Endothelial cell of umbilical vein (primary cell): Measurements from ENCODE around the gene SSNA1. TPM values are rescaled to one million over a fixed set of nuclear protein-coding genes. Genes with fewer than 3 reads are reported as not detected.

Experiments used
- BruUV-seq: library from RNA; stranded (reverse); fragments of 400-500 nt; replicated peaks from 2 replicates; lab custom pipeline; 2021; lab: Mats Ljungman, UMichigan
- CTCF ChIA-PET: fragments of 300-600, 350-600 bp; sonication (Branson Sonifier 250); formaldehyde crosslinking; loops from one replicate; lab custom pipeline; 2021; ENCODE audit warnings: antibody characterized with exemption, inconsistent platforms; lab: Charles Lee
- POLR2A ChIA-PET: fragments of 300-600, 350-600 bp; sonication (Branson Sonifier 250); formaldehyde crosslinking; loops from one replicate; lab custom pipeline; 2021; ENCODE audit warnings: antibody characterized with exemption, inconsistent platforms; lab: Charles Lee
- DNase-seq: peaks from one replicate; pipeline ENCODE4 v3.0.0-alpha.2; 2011; ENCODE audit warnings: low read depth, low spot score
- FAIRE-seq: peaks from 2 replicates; lab custom pipeline; 2011; peaks lifted over from hg19 to GRCh38; lab: Jason Lieb, UNC
- H2AFZ ChIP-seq: 2 replicates; pipeline ENCODE4 v1.6.0; 2012; ENCODE audit warnings: low read depth, low read length, control low read depth, inconsistent platforms
- H3K27ac ChIP-seq: 2 replicates; pipeline ENCODE4 v1.5.1; 2011; ENCODE audit warnings: low read depth, mild to moderate bottlenecking, control low read depth, low read length, moderate library complexity; ENCODE audit not compliant: insufficient read depth
- H3K27me3 ChIP-seq, 2 experiments: 2 replicates each; pipeline versions ENCODE4 v1.6.0 to v1.6.1; 2011; ENCODE audit warnings: low read length in 2 of 2, mixed read lengths in 1 of 2; ENCODE audit not compliant: control insufficient read depth in 2 of 2, insufficient read depth in 2 of 2
- H3K36me3 ChIP-seq, 2 experiments: 2 replicates in 1 of 2; 3 replicates in 1 of 2; pipeline ENCODE4 v1.5.1; 2011; ENCODE audit warnings: low read length in 2 of 2, mild to moderate bottlenecking in 1 of 2, moderate library complexity in 1 of 2; ENCODE audit not compliant: control insufficient read depth in 2 of 2, insufficient read depth in 2 of 2; ENCODE audit errors: extremely low read depth in 1 of 2
- H3K4me1 ChIP-seq: 3 replicates; pipeline ENCODE4 v1.5.1; 2011; ENCODE audit warnings: mild to moderate bottlenecking, low read length; ENCODE audit not compliant: control insufficient read depth, insufficient read depth; ENCODE audit errors: extremely low read depth
- H3K4me2 ChIP-seq: 2 replicates; pipeline ENCODE4 v1.6.1; 2011; ENCODE audit warnings: low read length, control low read depth, mixed read lengths; ENCODE audit not compliant: insufficient read depth
- H3K4me3 ChIP-seq, 3 experiments: fragments of 200-600 bp in 1 of 3; sonication (generic), shearing (Covaris generic) in 1 of 3; replicated peaks in 1 of 3; 2 replicates each; pipeline ENCODE4 v1.5.1; 2011 to 2016; ENCODE audit warnings: control low read depth in 3 of 3, low read length in 3 of 3, mild to moderate bottlenecking in 2 of 3, inconsistent platforms in 1 of 3, low read depth in 1 of 3, moderate library complexity in 1 of 3; ENCODE audit not compliant: insufficient read depth in 1 of 3
- H3K79me2 ChIP-seq: 2 replicates; pipeline ENCODE4 v1.6.0; 2012; ENCODE audit warnings: low read length, inconsistent platforms; ENCODE audit not compliant: control insufficient read depth, insufficient read depth
- H3K9ac ChIP-seq: replicated peaks from 2 replicates; pipeline ENCODE3; 2011; ENCODE audit warnings: low read length, control low read depth; ENCODE audit not compliant: insufficient read depth; ENCODE audit errors: extremely low read depth
- H3K9me1 ChIP-seq: replicated peaks from 3 replicates; pipeline ENCODE4 v1.6.0; 2011; ENCODE audit warnings: mild to moderate bottlenecking, low read length; ENCODE audit not compliant: control insufficient read depth, insufficient read depth; ENCODE audit errors: extremely low read depth
- H3K9me3 ChIP-seq: replicated peaks from 2 replicates; pipeline ENCODE4 v1.5.1; 2012; ENCODE audit warnings: low read length, inconsistent platforms; ENCODE audit not compliant: control insufficient read depth, insufficient read depth
- H4K20me1 ChIP-seq: replicated peaks from 2 replicates; pipeline ENCODE3; 2011; ENCODE audit warnings: mild to moderate bottlenecking, low read length; ENCODE audit not compliant: control insufficient read depth, insufficient read depth; ENCODE audit errors: extremely low read depth
- CTCF ChIP-seq, 2 donors: IDR thresholded peaks; 1 replicate in 1 of 2; 2 replicates in 1 of 2; pipeline ENCODE4 v1.5.1; 2011; ENCODE audit warnings: low read length in 2 of 2, mild to moderate bottlenecking in 2 of 2, moderate library complexity in 2 of 2, control low read depth in 1 of 2, inconsistent platforms in 1 of 2, low read depth in 1 of 2; ENCODE audit not compliant: insufficient read depth in 1 of 2; ENCODE audit errors: extremely low read depth in 1 of 2
- EZH2 ChIP-seq: IDR thresholded peaks from 2 replicates; pipeline ENCODE4 v1.6.1; 2012; ENCODE audit warnings: borderline replicate concordance, low read depth, mild to moderate bottlenecking, moderate library complexity, low read length, inconsistent platforms; ENCODE audit not compliant: severe bottlenecking
- MAX ChIP-seq: IDR thresholded peaks from 2 replicates; pipeline ENCODE4 v1.6.1; 2011; ENCODE audit not compliant: insufficient read depth, insufficient read length
- dilution Hi-C: fragments of 300-500 bp; cut with MboI; formaldehyde crosslinking; loops from one replicate; pipeline ENCODE4 v1.15.0; 2019; ENCODE audit warnings: low sequenced_read_pairs; ENCODE audit not compliant: extremely low pct_ligation_motif_present
- intact Hi-C: fragments of 100-400 bp; cut with micrococcal nuclease; formaldehyde crosslinking; loops from one replicate; pipeline ENCODE4 v1.10.0; 2022
- polyA plus RNA-seq, 4 experiments: library from polyadenylated mRNA; depleted of rRNA in 3 of 4; stranded (reverse) in 3 of 4; unstranded in 1 of 4; fragments of >200 nt; gene quantifications; 2 replicates each; pipeline versions ENCODE4 v1.2.1 to v1.2.3, GENCODE V29; 2011 to 2012; ENCODE audit warnings: missing spikeins in 1 of 4
- total RNA-seq: library from RNA; stranded (reverse); gene quantifications from 2 replicates; pipeline ENCODE4 v1.2.3, GENCODE V29; 2021

The SSNA1 gene
- total and polyA plus RNA-seq, 2 donors (not counting 3 experiments of a cell fraction or from before 2014, with no cell fraction given), result 89.0 to 146 TPM

- dilution Hi-C loops (no loop called here), intact Hi-C loops (loop anchor here (1.0 to 2.0 kb wide), 3 partner anchors 50 to 181 kb away; partner anchors contain the start of gene NPDC1)
- Histone ChIP-seq H3K79me2 (no peaks in the 10 kb centered on the region), H3K9ac (no peak within 1 kb of the TSS), H3K4me1 (peaks cover 12% of the 10 kb centered on the region), H3K9me1 (no peaks in the 10 kb centered on the region), H3K27ac (no peak within 1 kb of the TSS), H4K20me1 (no peaks in the 10 kb centered on the region), H3K4me3 (no peak within 1 kb of the TSS), H3K4me2 (no peak within 1 kb of the TSS), H3K9me3 (no peaks in the 10 kb centered on the region), H3K27me3 (no peaks in the 10 kb centered on the region), H2AFZ (no peak within 1 kb of the TSS), H3K36me3 (no peaks in the 10 kb centered on the region)
- CTCF ChIA-PET, result interaction anchor here (0.6 to 6.3 kb wide), 31 partner anchors 10 to 380 kb away, joined by 3 to 63 read pairs (median 5); partner anchors contain the start of genes ANAPC2, DPP7, NPDC1 and SSNA1
- POLR2A ChIA-PET, result interaction anchor here (0.6 kb wide), 2 partner anchors 14 to 24 kb away, joined by 4 to 5 read pairs; partner anchors contain the start of gene TUBB4B
- DNase-seq (peak; percentile 68), FAIRE-seq (peak; percentile 90)
- TF ChIP-seq CTCF (IDR thresholded peaks at IDR 0.05; ENCODE audit: extremely low read depth in 1 of 2, insufficient read depth in 1 of 2, low read depth in 1 of 2, low read length in 2 of 2) (peak; percentile 86 to 95), EZH2 (no peak), MAX (no peak)
- BruUV-seq, result no TSS peak
These were observed 38.8 kb downstream of the SSNA1 start, which contains the start of gene RNF224 for GRCh38 chr9:137227054-137227852. Gene RNF224, plus strand, starts transcription at chr9:137227502. Its CDS starts 834 bp downstream, at chr9:137228336.
